Stimulated activated CD4-positive, alpha-beta T cell treated with anti-CD3 and anti-CD28 coated beads, TNF-alpha, amount 100 ng/mL, for 1 hour (primary cell): ENCODE data around the gene ZNF267.
"Not testable (repeated sequence)": the region's sequence is repeated elsewhere in the genome, so short reads cannot be mapped to it uniquely, and the experiment has no call there.

Experiments
- DNase-seq, 3 donors: peaks; one replicate each; pipeline ENCODE4 v3.0.0-alpha.2; 2020; ENCODE audit warnings: low read depth in 3 of 3, low spot score in 1 of 3

ZNF267 gene

DNA sequence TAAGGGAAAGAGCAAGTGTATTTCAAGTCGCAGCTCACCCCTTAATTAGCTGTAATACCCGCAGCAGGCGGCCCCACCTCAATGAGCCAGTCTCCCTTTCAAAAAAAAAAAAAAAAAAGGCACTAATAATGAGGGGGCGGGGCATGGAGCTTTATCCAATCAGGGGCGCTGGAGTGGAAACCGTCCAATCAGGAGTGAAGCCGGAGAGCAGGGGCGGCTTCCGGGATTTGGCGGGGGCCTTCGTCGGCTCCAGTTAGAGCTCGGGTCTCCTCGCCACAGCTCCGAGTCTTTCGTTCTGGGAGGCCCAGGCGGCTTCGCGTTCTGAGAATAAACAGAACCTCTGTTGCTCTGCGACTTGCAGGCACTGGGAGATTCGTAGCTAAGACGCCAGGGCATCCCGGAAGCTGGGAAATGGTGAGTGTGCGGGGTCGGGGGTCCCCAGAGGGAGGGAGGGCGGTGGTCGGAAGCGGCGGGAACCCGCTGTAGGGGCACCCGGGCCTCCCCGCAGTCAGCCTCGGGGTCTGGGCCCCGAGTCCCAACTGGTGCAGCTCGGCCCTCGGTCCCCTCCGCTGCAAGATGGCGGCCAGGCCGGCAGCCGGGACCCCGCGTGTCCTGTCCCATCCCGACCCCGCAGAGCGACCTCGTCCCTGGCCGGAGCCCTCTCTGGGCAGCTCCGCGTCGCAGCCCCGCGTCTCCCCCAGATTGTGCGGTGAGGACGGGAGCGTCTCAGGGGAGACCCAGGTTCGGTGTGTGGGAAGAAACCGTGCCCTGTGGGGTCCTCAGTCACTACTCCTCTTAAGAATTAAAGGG, at the start of gene ZNF267:
Gene ZNF267, plus strand, starts transcription at position 252 of the 810 bp plus-strand sequence. Its CDS starts 160 bp downstream, at position 412.
- peak; percentile 75 to 89 (median 87) for DNase-seq

DNA sequence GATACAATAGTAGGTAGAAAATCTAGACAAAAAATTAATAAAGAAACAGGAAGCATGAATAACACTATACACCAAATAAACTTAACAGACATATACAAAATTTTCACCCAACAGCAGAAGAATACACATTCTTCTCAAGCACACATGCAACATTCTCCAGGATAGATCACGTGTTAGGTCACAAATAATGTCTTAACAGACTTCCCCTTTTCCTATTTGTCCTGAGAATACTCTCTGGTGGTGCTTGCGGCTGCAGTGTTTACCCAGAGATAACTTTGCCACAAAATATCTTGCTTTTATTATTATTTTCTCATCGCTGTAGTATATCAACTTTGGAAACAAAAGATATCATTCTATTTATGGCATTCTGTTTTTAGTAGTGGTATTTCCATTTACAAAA, 40.6 kb upstream of the ZNF267 start:
- no peak for DNase-seq

DNA sequence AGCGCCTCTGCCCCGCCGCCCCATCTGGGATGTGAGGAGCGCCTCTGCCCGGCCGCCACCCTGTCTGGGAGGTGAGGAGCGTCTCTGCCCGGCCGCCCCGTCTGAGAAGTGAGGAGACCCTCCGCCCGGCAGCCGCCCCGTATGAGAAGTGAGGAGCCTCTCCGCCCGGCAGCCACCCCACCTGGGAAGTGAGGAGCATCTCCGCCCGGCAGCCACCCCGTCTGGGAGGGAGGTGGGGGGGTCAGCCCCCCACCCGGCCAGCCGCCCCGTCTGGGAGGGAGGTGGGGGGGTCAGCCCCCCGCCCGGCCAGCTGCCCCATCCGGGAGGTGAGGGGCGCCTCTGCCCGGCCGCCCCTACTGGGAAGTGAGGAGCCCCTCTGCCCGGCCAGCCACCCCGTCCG, 37.2 kb upstream of the ZNF267 start:
- not testable (repeated sequence) for DNase-seq

DNA sequence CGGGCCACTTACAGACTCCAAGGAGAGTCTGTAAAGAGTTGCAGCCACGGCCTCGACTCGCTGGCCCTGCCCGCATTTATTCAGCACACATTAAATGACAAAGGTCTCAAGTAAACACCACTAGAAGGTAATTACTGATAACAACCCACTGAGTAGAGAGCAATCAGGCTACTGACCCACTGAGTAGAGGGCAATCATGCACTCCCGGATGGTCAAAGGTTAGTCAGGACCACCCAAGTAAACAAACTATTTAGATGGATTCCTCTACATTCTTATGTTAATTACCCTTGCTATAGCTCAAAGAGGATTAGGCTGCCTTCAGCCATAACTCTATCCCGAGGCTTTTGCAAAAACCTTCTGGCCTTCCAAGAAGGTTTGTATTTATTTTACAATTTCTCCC, 30.7 kb upstream of the ZNF267 start:
- DNase-seq = no peak

DNA sequence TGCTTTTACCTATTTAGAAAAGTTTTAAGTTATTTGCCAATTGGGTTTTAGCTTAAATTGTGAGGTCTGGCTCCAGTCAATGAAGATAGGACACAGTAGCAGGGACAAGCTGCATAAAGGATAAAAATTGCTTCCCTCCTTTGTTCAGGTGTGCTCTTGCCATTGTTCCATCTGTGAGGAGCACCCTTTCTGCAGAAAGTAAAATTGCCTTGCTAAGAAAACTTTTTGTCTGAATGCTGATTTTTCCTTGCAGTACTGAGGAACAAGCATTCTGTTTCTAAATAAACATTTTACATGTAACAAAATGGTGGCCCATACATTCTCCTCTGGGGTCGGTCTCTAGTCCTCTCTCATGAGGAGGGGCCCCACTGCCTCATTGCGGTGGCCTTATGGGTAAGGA, 25.0 kb upstream of the ZNF267 start:
- not testable (repeated sequence) for DNase-seq

DNA sequence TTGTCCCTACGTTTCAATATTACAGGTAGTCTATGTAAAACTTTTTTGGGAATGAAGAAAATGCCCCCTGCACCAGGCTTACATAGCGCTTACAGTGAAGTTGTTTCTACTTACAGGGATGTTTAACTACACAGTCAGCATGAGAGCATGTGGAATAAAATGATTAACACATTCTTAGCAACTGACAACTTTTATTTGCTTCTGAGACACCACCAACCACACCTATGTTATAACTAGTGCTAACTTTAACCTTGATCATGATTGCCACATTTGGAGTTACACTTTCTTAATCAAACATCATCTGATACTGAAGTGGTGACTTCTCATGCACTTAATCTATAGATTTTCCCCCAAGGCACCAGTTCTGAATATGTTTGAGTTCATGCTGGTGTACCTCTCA, 20.3 kb upstream of the ZNF267 start:
- DNase-seq = no peak

DNA sequence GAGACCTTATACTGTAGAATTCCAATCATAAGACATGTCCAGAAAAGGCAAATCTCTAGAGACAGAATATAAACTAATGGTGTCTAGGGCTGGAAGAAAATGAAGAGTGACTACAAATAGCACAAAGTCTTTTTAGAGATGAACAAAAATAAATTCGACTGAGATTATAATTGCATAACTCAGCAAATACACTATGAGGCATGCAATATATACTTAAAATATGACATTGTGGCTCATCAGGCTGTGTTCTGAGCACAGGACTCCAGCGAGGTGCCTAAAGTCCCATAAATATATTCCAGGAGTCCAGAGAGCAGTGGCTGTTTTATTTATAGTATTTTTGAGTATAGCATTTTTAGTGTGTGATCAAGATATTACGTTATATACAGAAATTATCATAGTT, 13.1 kb upstream of the ZNF267 start:
- DNase-seq = no peak

DNA sequence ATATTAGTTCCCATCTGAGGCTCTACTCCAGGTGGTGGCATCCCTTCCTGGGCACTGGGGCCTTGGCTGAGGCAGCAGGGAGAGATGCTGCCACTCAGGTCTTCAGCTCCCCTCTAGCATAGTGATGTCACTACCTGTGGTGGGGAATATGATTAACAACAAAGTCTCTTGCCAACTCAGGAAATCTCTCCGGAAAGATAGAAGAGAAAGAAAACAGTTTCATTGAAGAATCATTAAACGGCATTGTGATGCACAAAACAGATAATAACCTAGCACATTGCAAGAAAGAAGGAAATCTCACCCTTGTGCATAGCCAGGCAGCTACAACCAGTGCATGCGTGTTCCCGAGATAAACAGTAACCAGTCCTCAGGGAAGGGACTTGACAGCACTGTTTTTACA, 12.2 kb upstream of the ZNF267 start:
- DNase-seq = no peak

DNA sequence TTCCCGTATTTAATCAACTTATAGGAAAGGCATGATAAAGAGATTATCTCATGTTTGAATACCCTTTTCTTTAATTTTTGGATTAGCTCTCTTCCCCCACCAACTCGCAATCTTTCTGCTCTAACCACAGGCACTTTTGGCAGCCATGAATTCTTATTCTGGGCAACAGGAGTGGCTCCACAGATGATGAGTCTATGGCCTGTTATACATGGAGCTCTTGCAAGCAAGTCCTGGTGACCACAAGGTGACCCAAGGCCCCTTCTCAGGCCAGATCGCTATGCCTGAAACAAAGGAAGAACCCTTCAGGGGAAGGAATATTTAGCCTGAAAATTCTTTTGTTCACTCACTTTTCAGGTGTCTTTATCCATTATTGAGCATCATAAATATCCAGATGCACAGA, 10.8 kb upstream of the ZNF267 start:
- DNase-seq = no peak

DNA sequence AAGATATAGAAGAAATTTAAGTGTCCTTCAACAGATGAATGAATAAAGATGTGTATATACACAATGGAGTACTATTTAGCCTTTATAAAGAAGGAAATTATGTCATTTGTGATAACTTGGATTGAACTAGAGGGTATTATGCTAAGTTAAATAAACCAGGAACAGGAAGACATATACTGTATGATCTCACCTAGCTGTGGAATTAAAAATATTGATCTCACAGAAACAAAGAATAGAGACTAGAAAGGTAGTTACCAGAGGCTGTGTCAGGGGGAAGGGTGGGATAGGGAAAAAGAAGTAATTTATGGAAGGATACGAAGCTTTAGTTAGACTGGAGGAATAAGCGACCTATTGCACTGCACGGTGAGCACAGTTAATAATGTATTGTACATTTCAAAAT, 5.4 kb upstream of the ZNF267 start:
- no peak for DNase-seq

DNA sequence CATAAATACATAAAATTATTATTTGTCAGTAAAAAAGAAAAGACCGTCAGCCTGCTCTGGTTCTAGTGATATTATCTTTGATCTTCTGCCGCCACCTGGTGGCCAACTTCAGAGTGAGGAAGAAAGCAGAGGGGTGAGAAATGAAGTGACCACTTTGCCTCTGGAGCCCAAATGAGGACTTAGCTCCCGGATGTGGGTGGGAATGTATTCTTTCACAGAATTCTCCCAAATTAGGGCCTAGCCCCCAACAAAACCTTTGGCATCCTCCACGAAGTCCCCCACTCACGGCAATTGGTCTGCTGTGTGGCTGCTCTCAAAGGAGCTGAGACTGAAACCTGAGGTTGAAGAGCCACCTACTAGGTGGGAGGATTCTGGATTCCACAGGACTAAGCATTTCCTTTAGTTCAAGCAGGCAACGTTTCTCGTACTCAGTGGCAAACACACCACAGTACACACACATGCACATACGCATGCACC, 4.9 kb upstream of the ZNF267 start:
- DNase-seq = peak; percentile 47 to 68 (median 62)

DNA sequence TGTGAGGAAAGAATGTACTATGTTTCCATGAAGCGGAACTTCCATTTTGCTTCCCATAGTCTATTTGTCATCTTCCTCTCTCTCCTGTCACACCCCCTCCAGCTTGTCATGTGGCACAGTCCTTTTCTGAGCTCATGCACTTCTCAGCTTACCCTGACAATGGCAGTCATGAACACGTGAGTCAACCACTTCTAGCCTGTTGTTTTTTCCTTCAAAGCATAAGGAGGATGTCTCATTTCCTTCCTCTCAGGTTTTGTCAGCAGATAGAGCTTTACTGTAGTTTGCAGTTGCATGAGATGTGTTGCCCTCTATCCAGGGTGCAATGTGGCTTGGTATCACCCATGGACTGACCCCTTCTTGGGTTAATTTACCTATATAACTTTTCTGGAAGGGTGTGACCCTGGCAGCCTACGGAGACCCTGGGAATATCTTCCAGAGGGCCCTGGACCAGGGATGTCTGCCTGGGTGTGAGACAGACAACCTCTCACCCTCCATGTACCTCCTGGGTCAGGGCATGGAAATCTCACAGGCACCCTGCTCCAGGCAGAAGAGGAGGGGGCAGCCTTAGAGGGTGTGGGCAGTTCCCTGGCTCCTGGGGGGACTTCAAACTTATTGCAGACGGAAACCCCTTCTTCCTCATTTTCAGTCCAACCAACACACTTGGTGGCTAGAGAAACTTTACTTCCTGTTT, 4.0 kb upstream of the ZNF267 start:
- peak in 2 of 3 donors; percentile 52 to 60 for DNase-seq

DNA sequence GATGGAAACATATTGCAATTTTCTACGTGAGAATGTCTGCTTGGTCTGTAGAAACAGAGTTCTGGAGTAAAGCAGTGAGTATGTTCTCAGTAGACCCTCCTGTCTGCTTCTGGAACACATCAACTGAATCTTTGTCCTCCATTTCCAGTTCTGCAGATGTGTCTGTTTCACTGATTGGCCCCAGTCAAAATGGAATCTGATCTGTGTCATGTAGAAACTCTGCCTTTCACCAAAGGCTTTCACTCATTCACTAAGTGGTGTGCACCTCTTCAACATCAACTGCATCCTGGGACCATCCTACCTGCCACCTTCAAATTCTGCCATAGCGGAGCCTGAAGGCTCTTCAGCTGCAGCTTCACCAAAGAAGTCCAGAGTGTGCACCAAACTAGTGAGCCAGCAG, 2.8 kb upstream of the ZNF267 start:
- DNase-seq = no peak

DNA sequence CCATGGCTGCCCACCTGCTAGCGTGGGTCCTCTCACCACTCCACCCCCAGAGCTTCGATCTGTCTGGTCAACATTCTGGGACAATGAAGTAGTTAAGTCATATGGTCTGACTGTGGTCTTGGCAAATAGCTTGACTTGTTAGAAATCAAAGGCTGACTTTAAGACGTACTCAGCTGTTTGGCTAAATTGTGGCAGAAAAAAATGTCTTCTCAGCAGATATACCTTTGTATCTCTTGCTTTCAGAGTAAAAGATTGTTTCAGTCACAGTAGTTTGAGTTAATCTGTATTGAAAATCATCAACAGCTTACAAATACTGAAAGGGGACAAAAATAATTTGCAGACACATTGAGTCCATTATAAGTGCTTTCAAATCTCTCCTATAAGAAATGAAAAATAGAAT, 2.1 kb upstream of the ZNF267 start:
- DNase-seq = no peak

DNA sequence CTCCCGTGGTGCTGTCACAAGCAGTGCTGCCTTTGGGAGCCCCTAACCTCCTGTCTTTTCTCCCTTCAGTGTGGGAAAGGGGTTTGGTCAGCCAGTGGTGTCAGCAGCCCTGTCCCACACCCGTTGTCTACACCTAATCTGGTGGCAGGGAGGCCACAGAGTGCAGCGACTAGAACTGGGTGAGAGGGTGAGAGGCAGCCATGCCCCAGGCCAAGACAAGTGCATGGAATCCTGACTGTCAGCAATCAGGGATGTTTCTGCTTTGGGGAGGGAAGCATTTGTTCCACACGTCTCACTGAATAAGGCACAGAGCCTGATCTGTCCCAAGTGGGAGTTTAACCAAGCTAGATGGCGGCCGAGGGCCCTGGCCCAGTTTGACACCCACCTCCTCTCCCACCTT, 1.4 kb upstream of the ZNF267 start:
- DNase-seq = no peak

DNA sequence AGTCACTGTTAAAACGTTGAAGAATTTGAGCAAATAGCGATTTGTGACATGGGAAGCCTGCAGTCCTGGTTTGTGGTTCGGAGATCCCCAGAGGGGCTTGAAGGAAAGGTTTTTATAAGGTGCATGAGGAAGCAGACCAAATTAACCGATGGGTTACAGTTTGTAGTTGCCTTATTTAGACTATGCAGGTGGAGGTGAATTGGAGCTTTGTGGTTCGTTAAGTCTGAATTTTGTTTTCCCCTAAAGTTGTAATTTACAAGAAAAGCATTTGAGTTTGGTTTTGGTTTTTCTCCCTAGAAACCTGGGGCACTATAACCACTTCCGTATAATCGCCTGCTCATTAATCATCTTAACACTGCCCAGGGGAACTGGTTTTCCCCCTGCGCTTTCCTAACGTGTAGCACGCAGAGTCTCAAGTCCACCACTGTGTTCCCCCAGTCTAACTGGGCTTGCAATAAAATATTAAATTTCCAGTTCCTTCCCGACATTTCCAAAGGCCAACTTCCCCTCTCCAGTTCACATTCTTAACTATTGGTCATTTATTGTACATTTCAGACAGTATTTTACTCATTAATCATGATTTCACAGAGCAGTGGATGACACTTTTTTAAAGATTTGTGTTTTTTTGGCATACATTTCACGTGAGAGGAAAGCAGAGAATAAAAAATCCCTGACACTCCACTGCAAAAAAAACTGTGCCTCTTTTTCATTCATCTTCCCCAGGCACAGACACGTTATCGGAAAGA, 932 bp downstream of the ZNF267 start:
- no peak for DNase-seq

DNA sequence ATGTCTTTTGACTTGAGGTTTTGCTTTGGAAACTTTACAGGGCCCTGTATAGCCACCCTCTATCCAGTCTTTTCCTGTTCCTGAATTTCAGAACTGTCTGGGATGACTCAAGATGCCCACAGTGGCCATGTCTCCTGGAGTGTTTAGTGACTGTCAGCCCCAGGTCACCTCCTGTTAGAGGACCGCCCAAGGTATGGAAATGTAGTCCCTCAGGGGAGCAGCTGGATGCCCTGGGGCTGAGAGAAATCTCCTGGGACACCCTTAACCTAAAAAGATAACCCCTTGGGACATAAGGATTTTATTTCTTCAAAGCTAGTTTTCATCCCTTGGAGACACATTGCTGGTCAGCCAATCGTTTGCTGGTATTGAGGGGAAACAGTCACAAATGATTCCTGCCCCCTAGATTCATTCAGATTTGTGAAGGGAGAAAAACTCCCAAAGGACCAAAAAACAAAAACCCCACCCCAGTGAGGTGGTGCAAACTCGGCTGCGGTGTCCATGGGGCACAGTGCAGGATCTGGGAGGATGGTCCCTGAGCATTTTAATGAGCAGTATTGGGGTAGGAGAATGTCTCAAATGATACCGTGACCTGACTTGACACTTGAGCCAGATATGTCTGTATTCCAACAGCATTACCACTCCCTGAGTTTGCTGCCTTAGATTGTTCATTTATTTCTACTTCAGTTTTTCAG, 1.7 kb downstream of the ZNF267 start:
- DNase-seq = no peak

DNA sequence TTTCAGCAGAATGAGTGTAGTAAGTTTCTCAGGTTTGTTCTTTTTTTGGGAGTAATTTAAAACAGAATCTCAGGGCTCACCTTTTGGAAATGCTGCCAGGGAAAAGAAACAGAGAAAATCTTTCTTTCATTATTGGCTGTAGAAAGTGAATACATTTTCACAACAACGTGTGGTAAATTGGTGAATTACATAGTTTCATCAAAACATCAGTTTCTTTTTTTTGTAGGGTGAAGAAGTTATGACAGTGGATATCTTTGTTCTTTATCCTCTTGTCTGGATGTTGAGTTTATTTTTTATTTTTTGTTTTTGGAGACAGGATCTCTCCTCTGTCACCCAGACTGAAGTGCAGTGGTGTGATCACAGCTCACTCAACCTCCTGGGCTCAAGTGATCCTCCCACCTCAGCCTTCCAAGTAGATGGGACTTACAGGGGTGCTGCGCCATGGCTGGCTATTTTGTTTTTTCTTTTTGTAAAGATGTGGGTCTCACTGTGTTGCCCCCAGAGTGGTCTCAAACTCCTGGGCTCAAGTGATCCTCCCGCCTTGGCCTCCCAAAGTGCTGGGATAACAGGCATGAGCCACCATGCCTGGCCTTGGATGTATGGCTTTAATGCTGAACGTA, 2.4 kb downstream of the ZNF267 start:
- DNase-seq = no peak

DNA sequence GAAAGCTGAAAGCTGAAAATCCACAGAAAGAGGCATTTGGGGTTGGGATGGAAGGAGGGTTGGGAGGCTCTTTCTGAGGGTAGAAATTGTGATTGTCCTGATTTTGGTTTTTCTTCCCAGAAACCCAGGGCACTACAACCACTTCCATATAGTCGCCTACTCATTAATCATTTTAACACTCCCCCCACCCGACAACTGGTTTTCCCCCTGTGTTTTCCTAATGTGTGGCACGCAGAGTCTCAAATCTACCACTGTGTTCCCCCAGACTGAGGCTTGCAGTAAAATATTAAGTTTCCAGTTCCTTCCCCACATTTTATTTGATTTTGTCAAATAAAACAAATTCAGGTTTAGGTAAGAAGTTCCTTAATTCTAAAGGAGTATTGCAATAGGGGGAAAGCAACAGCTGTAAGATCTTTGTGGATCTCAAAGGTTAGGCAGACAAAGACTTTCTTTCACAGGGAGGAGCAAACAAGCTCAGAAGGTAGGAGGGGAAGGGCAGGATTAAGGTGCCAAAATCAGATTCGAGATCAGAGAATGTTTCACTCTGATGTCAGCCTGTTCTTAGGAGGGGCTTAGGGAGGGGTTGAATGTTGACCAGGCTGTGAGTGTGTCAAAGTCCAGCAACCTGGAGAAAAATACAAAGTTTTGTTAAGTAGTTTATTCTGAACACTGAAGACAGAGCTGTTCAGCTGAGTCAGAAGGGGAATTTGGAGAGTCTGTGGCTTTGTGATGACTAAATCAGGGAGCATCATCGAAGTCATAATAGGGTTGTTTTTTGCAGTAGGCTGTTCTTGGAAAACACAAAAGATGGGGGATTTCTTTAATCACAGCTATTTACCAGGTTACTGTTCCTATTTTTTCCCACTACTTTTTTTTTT, 3.6 kb downstream of the ZNF267 start:
- peak in 1 of 3 donors; percentile 21 for DNase-seq
